Stimulated activated CD8-positive, alpha-beta memory T cell treated with anti-CD3 and anti-CD28 coated beads, Interleukin-15, amount 100 ng/mL, for 24 hours (primary cell): ENCODE data around the gene HLA-DMB.
A peak's percentile ranks its signal among the peaks of the same experiment; 100 is the strongest.

Experiments used
- DNase-seq: peaks from one replicate; pipeline ENCODE4 v3.0.0-alpha.2; 2020; ENCODE audit warnings: low read depth

HLA-DMB gene

GRCh38 chr6:32940656-32941213 is at the start of gene HLA-DMB:
Gene HLA-DMB (minus strand): TSS chr6:32941028. CDS start chr6:32940807, 221 bp downstream.
- DNase-seq, result no peak

GRCh38 chr6:32989368-32989767 is 48.5 kb upstream of the HLA-DMB start:
- DNase-seq, result no peak

GRCh38 chr6:32984622-32985389 is 44.0 kb upstream of the HLA-DMB start:
- peak; percentile 77 for DNase-seq

- DNase-seq, result no peak
Measured at GRCh38 chr6:32983964-32984621, 43.3 kb upstream of the HLA-DMB start.

GRCh38 chr6:32983493-32983848 is 42.6 kb upstream of the HLA-DMB start:
- DNase-seq, result no peak

- DNase-seq, result no peak
Measured at GRCh38 chr6:32982702-32983492, 42.1 kb upstream of the HLA-DMB start.

GRCh38 chr6:32982084-32982701 is 41.4 kb upstream of the HLA-DMB start:
- DNase-seq, result no peak

- no peak for DNase-seq
Measured at GRCh38 chr6:32980488-32981038, 39.7 kb upstream of the HLA-DMB start.

GRCh38 chr6:32979720-32980487 is 39.1 kb upstream of the HLA-DMB start:
- DNase-seq, result no peak

- DNase-seq, result no peak
Measured at GRCh38 chr6:32977953-32978324, 37.1 kb upstream of the HLA-DMB start.

- DNase-seq, result no peak
Measured at GRCh38 chr6:32977272-32977952, 36.6 kb upstream of the HLA-DMB start.

- DNase-seq, result no peak
Measured at GRCh38 chr6:32976334-32977069, 35.7 kb upstream of the HLA-DMB start.

- DNase-seq, result no peak
Measured at GRCh38 chr6:32975886-32976285, 35.1 kb upstream of the HLA-DMB start.

GRCh38 chr6:32974541-32975308 is 33.9 kb upstream of the HLA-DMB start:
- no peak for DNase-seq

GRCh38 chr6:32974016-32974333 is 33.1 kb upstream of the HLA-DMB start:
- DNase-seq, result no peak

GRCh38 chr6:32973144-32974015 is 32.6 kb upstream of the HLA-DMB start:
- DNase-seq, result no peak

- DNase-seq, result peak; percentile 33
Measured at GRCh38 chr6:32972353-32973143, 31.7 kb upstream of the HLA-DMB start.
